ENCODE results near the gene ABCB1.

GRCh38 chr7:87600130-87601124, at the start of gene ABCB1:
- TF ChIP-seq POLR2A (IDR thresholded peaks at IDR 0.05; ENCODE audit: low read depth, low read length), result no peak
- no peak for TF ChIP-seq CTCF (IDR thresholded peaks at IDR 0.05; ENCODE audit: extremely low read depth in 1 of 2, insufficient read depth in 1 of 2, low read depth in 1 of 2, low read length in 2 of 2)
- TF ChIP-seq POLR2AphosphoS5 (IDR thresholded peaks at IDR 0.05; ENCODE audit: insufficient read depth, low read depth, low read length), result no peak
- TF ChIP-seq EZH2 (IDR thresholded peaks at IDR 0.05; ENCODE audit: borderline replicate concordance, low read depth, low read length, severe bottlenecking), result peak; percentile 64
- TF ChIP-seq MAX (IDR thresholded peaks at IDR 0.05; ENCODE audit: insufficient read depth, insufficient read length), result no peak
- TF ChIP-seq MYC (IDR thresholded peaks at IDR 0.05; ENCODE audit: low read depth, low read length), result no peak
- no peak for TF ChIP-seq JUN (IDR thresholded peaks at IDR 0.05; ENCODE audit: borderline replicate concordance, insufficient read depth, insufficient read length, low read depth)
